ENCODE data around the gene RAMP3.

The RAMP3 gene

GRCh38 chr7:45229156-45229920 lies 71.7 kb downstream of the RAMP3 start:
- no peaks in the 10 kb centered on the region for H3K36me3 ChIP-seq
- H3K27me3 ChIP-seq (ENCODE audit: insufficient read depth, low read depth, severe bottlenecking) = no peaks in the 10 kb centered on the region
- H3K4me3 ChIP-seq (ENCODE audit: low read depth, low read length) = no peak overlapping the region
- DNase-seq = no peak
- TF ChIP-seq CTCF (IDR thresholded peaks at IDR 0.05; ENCODE audit: low read depth, low read length) = no peak
- H3K27ac ChIP-seq = no peak overlapping the region
- H3K9me3 ChIP-seq (ENCODE audit: severe bottlenecking) = no peaks in the 10 kb centered on the region

- no peak for DNase-seq
- Histone ChIP-seq H3K27me3 (ENCODE audit: insufficient read depth, low read depth, severe bottlenecking) (no peaks in the 10 kb centered on the region), H3K9me3 (ENCODE audit: severe bottlenecking) (no peaks in the 10 kb centered on the region), H3K36me3 (no peaks in the 10 kb centered on the region), H3K27ac (no peak overlapping the region), H3K4me3 (ENCODE audit: low read depth, low read length) (no peak overlapping the region)
- TF ChIP-seq CTCF (IDR thresholded peaks at IDR 0.05; ENCODE audit: low read depth, low read length) = no peak
Observed at GRCh38 chr7:45230083-45230482, 72.5 kb downstream of the RAMP3 start.

- DNase-seq = no peak
- H3K36me3 ChIP-seq = no peaks in the 10 kb centered on the region
- H3K9me3 ChIP-seq (ENCODE audit: severe bottlenecking) = no peaks in the 10 kb centered on the region
- H3K27me3 ChIP-seq (ENCODE audit: insufficient read depth, low read depth, severe bottlenecking) = no peaks in the 10 kb centered on the region
- no peak overlapping the region for H3K27ac ChIP-seq
- no peak overlapping the region for H3K4me3 ChIP-seq (ENCODE audit: low read depth, low read length)
- TF ChIP-seq CTCF (IDR thresholded peaks at IDR 0.05; ENCODE audit: low read depth, low read length) = no peak
Observed at GRCh38 chr7:45230611-45231165, 73.1 kb downstream of the RAMP3 start.

- no peak for DNase-seq
Observed at GRCh38 chr7:45233249-45233775, 75.7 kb downstream of the RAMP3 start.

More at GRCh38 chr7:45233249-45233775, 75.7 kb downstream of the RAMP3 start:
- Histone ChIP-seq H3K4me3 (ENCODE audit: low read depth, low read length) (no peak overlapping the region), H3K27me3 (ENCODE audit: insufficient read depth, low read depth, severe bottlenecking) (no peaks in the 10 kb centered on the region), H3K9me3 (ENCODE audit: severe bottlenecking) (no peaks in the 10 kb centered on the region), H3K27ac (no peak overlapping the region), H3K36me3 (no peaks in the 10 kb centered on the region)
- TF ChIP-seq CTCF (IDR thresholded peaks at IDR 0.05; ENCODE audit: low read depth, low read length) = no peak

All from WERI-Rb-1 (cell line).